HT-29 (cell line): ENCODE data around the gene LSM3. TPM values are rescaled to one million over a fixed set of nuclear protein-coding genes. Genes with fewer than 3 reads are reported as not detected.

Source experiments
- DNase-seq: peaks from one replicate; pipeline ENCODE4 v3.0.0-alpha.2; 2015; ENCODE audit warnings: low spot score
- total RNA-seq: library from RNA; depleted of rRNA; stranded (reverse); fragments of >200 nt; shearing (Covaris generic); gene quantifications from 2 replicates; pipeline ENCODE4 v1.2.3, GENCODE V29; 2014

The LSM3 gene
- total RNA-seq, 1 experiment from 2014 or later: 7.1 TPM

- no peak for DNase-seq
Measured at GRCh38 chr3:14143271-14144225, 35.1 kb upstream of the LSM3 start.

GRCh38 chr3:14144423-14145075, 34.1 kb upstream of the LSM3 start:
- DNase-seq: peak; percentile 89

- DNase-seq: no peak
Measured at GRCh38 chr3:14145236-14145635, 33.4 kb upstream of the LSM3 start.

- no peak for DNase-seq
Measured at GRCh38 chr3:14145670-14146380, 32.8 kb upstream of the LSM3 start.

- no peak for DNase-seq
Measured at GRCh38 chr3:14146381-14147065, 32.1 kb upstream of the LSM3 start.

- DNase-seq: no peak
Measured at GRCh38 chr3:14147066-14147435, 31.6 kb upstream of the LSM3 start.

GRCh38 chr3:14147617-14148016, 31.0 kb upstream of the LSM3 start:
- no peak for DNase-seq

- peak; percentile 45 for DNase-seq
Measured at GRCh38 chr3:14148041-14148985, 30.3 kb upstream of the LSM3 start.

GRCh38 chr3:14150078-14150477, 28.5 kb upstream of the LSM3 start:
- no peak for DNase-seq

GRCh38 chr3:14150491-14151230, 28.0 kb upstream of the LSM3 start:
- DNase-seq: no peak

GRCh38 chr3:14151471-14152083, 27.0 kb upstream of the LSM3 start:
- DNase-seq: no peak

- peak; percentile 25 for DNase-seq
Measured at GRCh38 chr3:14152233-14152962, 26.2 kb upstream of the LSM3 start.

- DNase-seq: no peak
Measured at GRCh38 chr3:14152963-14153355, 25.7 kb upstream of the LSM3 start.

- no peak for DNase-seq
Measured at GRCh38 chr3:14153663-14154062, 25.0 kb upstream of the LSM3 start.

GRCh38 chr3:14154276-14154675, 24.3 kb upstream of the LSM3 start:
- no peak for DNase-seq

- no peak for DNase-seq
Measured at GRCh38 chr3:14154895-14155440, 23.6 kb upstream of the LSM3 start.

GRCh38 chr3:14156201-14156600, 22.4 kb upstream of the LSM3 start:
- no peak for DNase-seq

GRCh38 chr3:14156843-14157561, 21.6 kb upstream of the LSM3 start:
- no peak for DNase-seq
